ENCODE measurements around the gene NELL1. TPM values are rescaled to one million over a fixed set of nuclear protein-coding genes. Genes with fewer than 3 reads are reported as not detected.
A peak's percentile ranks its signal among the peaks of the same experiment; 100 is the strongest.

The NELL1 gene
- total RNA-seq, 2 donors from 2014 or later, result 0.09 to 0.11 TPM

DNA sequence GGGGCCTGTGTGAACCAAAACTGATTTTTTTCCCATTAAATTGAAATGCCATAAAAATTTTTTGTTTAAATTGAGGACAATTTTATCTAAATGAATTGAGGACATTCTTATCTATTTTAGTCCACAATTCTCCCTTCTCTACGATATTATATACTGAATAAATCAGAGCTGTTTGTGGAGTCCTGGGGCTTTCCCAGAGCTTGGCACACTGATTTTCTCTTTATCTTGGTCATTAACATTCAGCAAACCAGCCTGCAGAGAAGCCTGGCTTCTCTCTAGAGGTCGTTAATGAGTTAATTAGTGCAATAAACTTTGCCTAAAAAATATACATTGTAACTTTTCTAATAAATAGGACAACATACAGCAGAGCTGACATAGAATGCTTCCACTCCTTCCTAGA, 615.7 kb downstream of the NELL1 start:
- H3K36me3 ChIP-seq (ENCODE audit: control insufficient read depth, insufficient read depth, low read length), result no peaks in the 10 kb centered on the region
- no peak overlapping the region for H3K4me3 ChIP-seq (ENCODE audit: low read length)
- DNase-seq, result no peak
- no peak overlapping the region for H3K9ac ChIP-seq (ENCODE audit: extremely low read depth, low read length, poor library complexity, severe bottlenecking)
- no peaks in the 10 kb centered on the region for H3K9me3 Mint-ChIP-seq
- H3K4me3 Mint-ChIP-seq, result no peak overlapping the region
- H3K27ac Mint-ChIP-seq, result peak overlapping the region; percentile 53
- H3K9me3 ChIP-seq (ENCODE audit: control insufficient read depth, low read length), result no peaks in the 10 kb centered on the region
- H3K4me1 Mint-ChIP-seq, result peaks cover 18% of the 10 kb centered on the region
- WGBS, 2 experiments (ENCODE audit: insufficient coverage in 1 of 2, insufficient read length in 1 of 2), result 87% methylated on average over 1 of the region's 2 CpGs; no CpG with 5 or more reads in 1 of the 2 experiments
- no peaks in the 10 kb centered on the region for H3K27me3 Mint-ChIP-seq (ENCODE audit: insufficient read depth)
- H3K27ac ChIP-seq (ENCODE audit: low read depth, low read length), result no peak overlapping the region
- peaks cover 4% of the 10 kb centered on the region for H3K4me1 ChIP-seq (ENCODE audit: control insufficient read depth, insufficient read depth, low read length)
- H3K36me3 Mint-ChIP-seq (ENCODE audit: low read depth), result no peaks in the 10 kb centered on the region
- TF ChIP-seq, protein P1, sequence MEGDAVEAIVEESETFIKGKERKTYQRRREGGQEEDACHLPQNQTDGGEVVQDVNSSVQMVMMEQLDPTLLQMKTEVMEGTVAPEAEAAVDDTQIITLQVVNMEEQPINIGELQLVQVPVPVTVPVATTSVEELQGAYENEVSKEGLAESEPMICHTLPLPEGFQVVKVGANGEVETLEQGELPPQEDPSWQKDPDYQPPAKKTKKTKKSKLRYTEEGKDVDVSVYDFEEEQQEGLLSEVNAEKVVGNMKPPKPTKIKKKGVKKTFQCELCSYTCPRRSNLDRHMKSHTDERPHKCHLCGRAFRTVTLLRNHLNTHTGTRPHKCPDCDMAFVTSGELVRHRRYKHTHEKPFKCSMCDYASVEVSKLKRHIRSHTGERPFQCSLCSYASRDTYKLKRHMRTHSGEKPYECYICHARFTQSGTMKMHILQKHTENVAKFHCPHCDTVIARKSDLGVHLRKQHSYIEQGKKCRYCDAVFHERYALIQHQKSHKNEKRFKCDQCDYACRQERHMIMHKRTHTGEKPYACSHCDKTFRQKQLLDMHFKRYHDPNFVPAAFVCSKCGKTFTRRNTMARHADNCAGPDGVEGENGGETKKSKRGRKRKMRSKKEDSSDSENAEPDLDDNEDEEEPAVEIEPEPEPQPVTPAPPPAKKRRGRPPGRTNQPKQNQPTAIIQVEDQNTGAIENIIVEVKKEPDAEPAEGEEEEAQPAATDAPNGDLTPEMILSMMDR (conservative IDR thresholded peaks at IDR 0.05), result no peak
- H3K27me3 ChIP-seq (ENCODE audit: control insufficient read depth, insufficient read depth, low read length, poor library complexity, severe bottlenecking), result no peaks in the 10 kb centered on the region

DNA sequence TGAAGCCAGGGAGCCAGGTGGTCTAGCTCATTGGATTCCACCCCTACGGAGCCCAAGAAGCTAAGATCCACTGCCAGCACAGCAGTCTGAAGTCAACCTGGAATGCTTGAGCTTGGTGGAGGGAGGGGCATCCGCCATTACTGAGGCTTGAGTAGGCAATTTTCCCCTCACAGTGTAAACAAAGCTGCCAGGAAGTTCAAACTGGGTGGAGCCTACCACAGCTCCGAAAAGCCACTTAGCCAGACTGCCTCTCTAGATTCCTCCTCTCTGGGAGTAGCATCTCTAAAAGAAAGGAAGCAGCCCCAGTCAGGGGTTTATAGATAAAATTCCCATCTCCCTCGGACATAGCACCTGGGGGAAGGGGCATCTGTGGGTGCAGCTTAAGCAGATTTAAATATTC, 620.3 kb downstream of the NELL1 start:
- WGBS, 2 experiments (ENCODE audit: insufficient coverage in 1 of 2, insufficient read length in 1 of 2), result 78 to 85% methylated on average over 3 to 4 of the region's 4 CpGs
- H3K27me3 Mint-ChIP-seq (ENCODE audit: insufficient read depth), result no peaks in the 10 kb centered on the region
- no peak overlapping the region for H3K27ac Mint-ChIP-seq

DNA sequence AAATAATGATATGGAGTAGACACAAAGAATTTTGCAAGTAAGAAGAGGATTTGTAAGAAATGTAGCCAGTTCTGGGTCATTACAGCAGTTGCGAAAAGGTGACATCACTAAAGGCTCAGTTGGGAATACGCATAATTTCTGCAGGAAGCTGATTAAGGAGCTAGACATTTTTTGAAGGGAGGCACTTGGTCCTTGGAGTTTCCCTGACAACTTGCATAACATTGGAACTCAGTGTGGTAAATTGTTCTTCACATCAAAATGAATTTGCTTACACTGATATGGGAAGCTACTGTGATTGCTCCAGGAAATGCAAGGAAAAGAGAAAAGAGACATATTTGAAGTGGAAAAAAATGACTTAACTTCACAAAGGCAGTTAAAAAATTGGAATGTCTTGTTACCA, 626.1 kb downstream of the NELL1 start:
- DNase-seq, result no peak
- Histone ChIP-seq H3K27ac (ENCODE audit: low read depth, low read length) (no peak overlapping the region), H3K9ac (ENCODE audit: extremely low read depth, low read length, poor library complexity, severe bottlenecking) (no peak overlapping the region), H3K9me3 (ENCODE audit: control insufficient read depth, low read length) (no peaks in the 10 kb centered on the region), H3K36me3 (ENCODE audit: control insufficient read depth, insufficient read depth, low read length) (no peaks in the 10 kb centered on the region), H3K4me3 (ENCODE audit: low read length) (no peak overlapping the region), H3K27me3 (ENCODE audit: control insufficient read depth, insufficient read depth, low read length, poor library complexity, severe bottlenecking) (no peaks in the 10 kb centered on the region), H3K4me1 (ENCODE audit: control insufficient read depth, insufficient read depth, low read length) (no peaks in the 10 kb centered on the region)
- H3K36me3 Mint-ChIP-seq (ENCODE audit: low read depth), result no peaks in the 10 kb centered on the region
- TF ChIP-seq, protein P1 (conservative IDR thresholded peaks at IDR 0.05), result no peak
- H3K27ac Mint-ChIP-seq, result no peak overlapping the region
- peaks cover 10% of the 10 kb centered on the region for H3K9me3 Mint-ChIP-seq
- H3K4me3 Mint-ChIP-seq, result no peak overlapping the region
- H3K27me3 Mint-ChIP-seq (ENCODE audit: insufficient read depth), result no peaks in the 10 kb centered on the region
- WGBS, 2 experiments (ENCODE audit: insufficient coverage in 1 of 2, insufficient read length in 1 of 2), result 71 to 89% methylated on average over 2 of the region's 2 CpGs
- H3K4me1 Mint-ChIP-seq, result peaks cover 12% of the 10 kb centered on the region

More for the DNA sequence above, 620.3 kb downstream of the NELL1 start:
- Histone ChIP-seq H3K36me3 (ENCODE audit: control insufficient read depth, insufficient read depth, low read length) (no peaks in the 10 kb centered on the region), H3K9me3 (ENCODE audit: control insufficient read depth, low read length) (no peaks in the 10 kb centered on the region), H3K4me1 (ENCODE audit: control insufficient read depth, insufficient read depth, low read length) (peaks cover 4% of the 10 kb centered on the region), H3K4me3 (ENCODE audit: low read length) (no peak overlapping the region), H3K27me3 (ENCODE audit: control insufficient read depth, insufficient read depth, low read length, poor library complexity, severe bottlenecking) (no peaks in the 10 kb centered on the region), H3K27ac (ENCODE audit: low read depth, low read length) (no peak overlapping the region), H3K9ac (ENCODE audit: extremely low read depth, low read length, poor library complexity, severe bottlenecking) (no peak overlapping the region)
- no peaks in the 10 kb centered on the region for H3K36me3 Mint-ChIP-seq (ENCODE audit: low read depth)
- H3K4me3 Mint-ChIP-seq, result no peak overlapping the region
- H3K9me3 Mint-ChIP-seq, result peaks cover 12% of the 10 kb centered on the region
- H3K4me1 Mint-ChIP-seq, result peaks cover 14% of the 10 kb centered on the region
- TF ChIP-seq, protein P1 (conservative IDR thresholded peaks at IDR 0.05), result no peak
- peak; percentile 62 for DNase-seq
